Heart left ventricle (tissue), 13 donors: ENCODE data around the gene CTPS2.

ENCODE experiments used
- POLR2A ChIP-seq, 2 donors: fragments of 450-650 bp; IDR thresholded peaks; one replicate each; pipeline ENCODE4 v1.6.1; 2017; ENCODE audit warnings: antibody characterized with exemption in 2 of 2, mild to moderate bottlenecking in 2 of 2, moderate library complexity in 2 of 2
- TF ChIP-seq, protein P1 (sequence below), 12 donors: fragments of 200-600 bp; sonication (generic) in 4 of 12; IDR thresholded peaks; one replicate each; pipeline versions ENCODE4 v1.5.0 to v1.8.0; 2018 to 2022; ENCODE audit warnings: antibody characterized with exemption in 12 of 12, mild to moderate bottlenecking in 5 of 12
- donor health status: ischemic (EF 13 %, LVEDD 7.1; RV severe dilation, severe dysfunction).
- donor health status: DM: no; HTN: yes; CAD: no.
- donor health status: DM: no; HTN: no; CAD: no.
- donor health status: ischemic (EF 25% LVEDD 6.9; RV normal size, moderate dysfunction).
- donor health status: ischemic (EF 25% LVEDD 5.7; RV mildly dilated, moderate dysfunction).
- donor health status: ischemic (EF 35%, LVEDD 5.7; RV mildly dilated, moderate dysfunction).
- donor health status: nonischemic (EF 11% LVEDD 7.7; RV severe dilation, severe dysfunction).
- donor health status: DM: yes; HTN: yes; CAD: no.
- donor health status: PGD.
- donor health status: ischemic (EF 29% LVEDD 5.4; RV normal size, mild dysfunction).
- donor health status: nonischemic (EF 23%, LVEDD 6.1; RV moderate dilation, normal function).

DNA sequence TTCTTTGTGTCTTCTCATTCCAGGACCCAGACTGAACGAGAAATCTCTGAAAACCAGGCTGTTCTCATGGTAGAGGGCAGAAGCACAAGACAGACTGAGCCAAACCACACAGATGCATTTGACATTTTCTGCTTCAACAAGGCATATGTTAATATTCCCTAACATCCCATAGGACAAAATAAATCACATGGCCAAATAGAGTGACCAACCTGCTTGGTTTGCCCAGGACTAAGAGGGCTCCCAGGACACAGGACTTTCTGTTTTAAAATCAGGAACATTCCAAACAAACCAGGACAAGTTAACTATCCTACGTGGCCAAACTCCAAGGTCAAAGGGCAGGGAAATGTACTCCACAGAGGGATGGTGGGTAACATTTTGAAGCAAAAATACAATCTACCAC, 11.7 kb downstream of the CTPS2 start:
- no peak for TF ChIP-seq POLR2A (IDR thresholded peaks at IDR 0.05)
- TF ChIP-seq, protein P1, sequence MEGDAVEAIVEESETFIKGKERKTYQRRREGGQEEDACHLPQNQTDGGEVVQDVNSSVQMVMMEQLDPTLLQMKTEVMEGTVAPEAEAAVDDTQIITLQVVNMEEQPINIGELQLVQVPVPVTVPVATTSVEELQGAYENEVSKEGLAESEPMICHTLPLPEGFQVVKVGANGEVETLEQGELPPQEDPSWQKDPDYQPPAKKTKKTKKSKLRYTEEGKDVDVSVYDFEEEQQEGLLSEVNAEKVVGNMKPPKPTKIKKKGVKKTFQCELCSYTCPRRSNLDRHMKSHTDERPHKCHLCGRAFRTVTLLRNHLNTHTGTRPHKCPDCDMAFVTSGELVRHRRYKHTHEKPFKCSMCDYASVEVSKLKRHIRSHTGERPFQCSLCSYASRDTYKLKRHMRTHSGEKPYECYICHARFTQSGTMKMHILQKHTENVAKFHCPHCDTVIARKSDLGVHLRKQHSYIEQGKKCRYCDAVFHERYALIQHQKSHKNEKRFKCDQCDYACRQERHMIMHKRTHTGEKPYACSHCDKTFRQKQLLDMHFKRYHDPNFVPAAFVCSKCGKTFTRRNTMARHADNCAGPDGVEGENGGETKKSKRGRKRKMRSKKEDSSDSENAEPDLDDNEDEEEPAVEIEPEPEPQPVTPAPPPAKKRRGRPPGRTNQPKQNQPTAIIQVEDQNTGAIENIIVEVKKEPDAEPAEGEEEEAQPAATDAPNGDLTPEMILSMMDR (IDR thresholded peaks at IDR 0.05), result no peak
